HG03025 (cell line): ENCODE measurements around the gene TRIM71.
"Not testable (repeated sequence)": the region's sequence is repeated elsewhere in the genome, so short reads cannot be mapped to it uniquely, and the experiment has no call there.

ENCODE experiments used
- ATAC-seq: cut with Tn5 transposase; IDR thresholded peaks from one replicate; pipeline ENCODE4 v1.9.1; 2021; ENCODE audit warnings: mild to moderate bottlenecking, moderate library complexity; ENCODE audit not compliant: unreplicated experiment, low FRiP score

Gene TRIM71

DNA sequence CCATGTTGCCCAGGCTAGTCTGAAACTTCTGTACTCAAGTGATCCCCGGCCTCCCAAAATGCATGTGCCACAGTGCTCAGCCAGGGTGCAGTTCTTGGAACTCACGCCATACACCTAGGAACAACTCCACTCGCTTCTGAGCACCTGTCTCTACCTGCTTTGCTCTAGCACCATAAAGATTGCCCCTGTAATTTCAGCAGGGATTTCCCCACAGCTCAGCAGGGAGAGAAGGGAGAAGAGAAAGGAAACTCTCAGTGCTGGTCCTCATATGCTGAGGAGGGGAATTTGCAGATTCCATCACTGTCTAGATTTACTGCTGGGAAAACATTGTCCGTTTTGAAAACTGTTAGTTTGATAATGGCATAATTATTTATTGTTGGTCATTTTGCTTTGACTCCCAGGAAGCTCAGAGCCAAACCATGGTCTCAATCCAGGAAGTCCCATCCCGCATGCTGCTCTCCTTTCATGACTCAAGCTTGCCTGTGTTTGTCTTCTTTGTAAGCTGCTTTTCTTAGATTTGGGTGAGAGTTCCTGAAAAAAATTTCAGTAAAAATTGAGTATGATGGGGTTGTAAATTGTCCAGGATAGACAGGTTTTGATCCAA is 24.2 kb downstream of the TRIM71 start:
- no peak for ATAC-seq

DNA sequence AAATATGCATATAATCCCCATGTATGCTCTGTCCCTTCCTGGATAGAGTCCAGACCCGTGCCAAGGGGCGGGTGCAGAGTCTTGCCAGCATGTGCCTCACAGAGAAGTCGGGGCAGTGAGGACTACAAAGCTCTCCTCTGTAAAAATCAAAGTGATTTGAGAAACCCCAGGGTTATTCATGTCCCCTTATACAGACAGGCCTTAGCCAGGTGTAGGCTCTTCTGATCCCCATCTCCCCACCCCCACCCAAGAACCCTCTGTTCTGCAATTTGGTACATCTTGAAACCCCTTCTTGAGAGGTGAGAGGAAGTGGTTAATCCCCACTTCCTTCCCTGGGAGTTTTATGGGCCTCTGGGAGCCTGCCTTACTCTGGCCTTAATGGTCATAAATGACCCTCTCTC is 24.7 kb downstream of the TRIM71 start:
- ATAC-seq: no peak

DNA sequence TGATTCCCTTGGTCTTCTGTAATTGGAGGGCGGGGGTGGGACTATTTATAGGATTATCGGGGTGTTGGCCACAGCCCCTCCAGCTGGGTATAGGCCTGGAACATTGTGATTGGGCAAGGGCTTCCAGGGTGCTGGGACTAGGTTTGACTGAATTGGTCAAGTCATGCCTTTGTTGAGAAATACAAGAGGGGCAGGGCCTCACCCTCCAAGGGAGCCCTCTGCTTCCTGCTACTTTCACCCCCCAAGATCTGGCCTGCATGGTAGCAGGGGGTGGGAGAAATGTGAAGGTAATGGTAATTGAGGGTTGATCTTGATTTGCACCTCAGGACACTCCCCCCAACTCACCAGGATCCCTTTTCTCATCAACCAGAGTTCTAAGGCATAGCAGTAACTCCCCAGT is 25.2 kb downstream of the TRIM71 start:
- no peak for ATAC-seq

DNA sequence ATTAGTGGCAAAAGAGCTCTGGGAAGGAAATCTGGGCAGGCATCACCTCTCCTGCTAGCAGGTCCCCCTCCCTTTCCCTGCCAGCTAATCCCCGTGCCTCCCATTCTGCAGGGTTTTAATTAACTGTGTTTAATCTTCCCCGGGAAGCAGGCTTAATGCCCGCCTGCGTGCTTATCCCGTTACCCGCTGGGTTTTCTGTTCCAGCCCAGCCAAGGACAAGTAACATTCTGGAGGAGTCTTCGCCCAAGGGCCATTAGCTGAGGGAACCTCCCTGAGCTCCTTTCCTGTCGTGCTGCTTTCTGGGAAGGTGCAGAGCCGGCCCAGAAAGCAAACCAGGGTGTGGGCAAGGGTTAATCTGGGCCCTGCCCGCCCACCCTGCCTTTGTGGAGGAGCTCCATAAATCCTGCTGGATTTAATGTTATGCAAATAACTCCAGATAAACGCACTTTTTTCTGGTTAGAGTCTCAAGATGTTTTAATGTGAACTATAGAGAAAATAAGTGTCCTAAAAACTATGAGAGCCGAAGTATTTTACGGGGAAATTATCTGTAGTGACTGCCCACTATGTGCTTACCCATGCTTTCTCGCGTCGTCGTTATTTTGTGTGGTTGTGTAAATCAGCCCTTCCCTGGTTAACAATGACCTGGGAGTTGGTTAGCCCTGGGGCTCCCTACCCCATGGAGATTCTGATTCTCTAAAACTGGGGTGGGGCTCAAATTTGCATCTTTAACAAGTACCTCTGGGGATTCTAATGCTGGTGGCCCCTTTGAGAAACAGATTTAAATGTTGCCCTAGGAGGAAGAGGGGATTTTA is 25.9 kb downstream of the TRIM71 start:
- ATAC-seq: no peak

DNA sequence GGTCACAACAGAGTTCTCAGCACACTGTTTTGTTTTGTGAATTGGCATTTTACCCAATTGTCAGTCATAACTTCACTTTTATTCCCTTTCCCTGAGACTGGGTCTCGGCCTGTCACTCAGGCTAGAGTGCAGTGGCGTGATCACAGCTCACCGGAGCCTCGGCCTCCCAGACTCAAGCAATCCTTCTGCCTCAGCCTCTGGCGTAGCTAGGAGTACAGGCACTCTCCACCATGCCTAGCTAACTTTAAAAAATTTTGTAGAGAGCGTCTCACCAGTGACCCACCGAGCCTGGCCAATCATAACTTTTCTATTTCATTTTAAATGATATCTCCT is 26.5 kb downstream of the TRIM71 start:
- ATAC-seq: no peak

DNA sequence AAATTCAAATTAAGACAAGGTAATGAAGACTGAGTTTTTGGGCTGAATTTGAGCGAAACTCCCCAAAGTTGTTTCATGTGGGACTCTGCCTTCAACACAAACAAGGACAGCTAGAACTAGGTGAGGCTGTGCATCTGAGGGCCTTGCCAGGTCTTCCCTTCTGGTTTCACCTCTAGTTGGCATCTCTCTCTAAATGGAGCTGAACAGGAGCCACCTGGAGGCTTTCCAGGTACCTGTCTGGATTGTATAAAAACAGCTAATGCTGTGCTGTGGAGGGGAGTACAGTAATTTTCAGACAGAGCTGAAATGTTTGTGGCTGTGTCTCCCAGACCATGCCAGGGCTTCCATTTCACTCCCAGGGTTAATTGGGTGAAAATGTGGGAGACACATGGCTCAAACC is 27.1 kb downstream of the TRIM71 start:
- no peak for ATAC-seq

DNA sequence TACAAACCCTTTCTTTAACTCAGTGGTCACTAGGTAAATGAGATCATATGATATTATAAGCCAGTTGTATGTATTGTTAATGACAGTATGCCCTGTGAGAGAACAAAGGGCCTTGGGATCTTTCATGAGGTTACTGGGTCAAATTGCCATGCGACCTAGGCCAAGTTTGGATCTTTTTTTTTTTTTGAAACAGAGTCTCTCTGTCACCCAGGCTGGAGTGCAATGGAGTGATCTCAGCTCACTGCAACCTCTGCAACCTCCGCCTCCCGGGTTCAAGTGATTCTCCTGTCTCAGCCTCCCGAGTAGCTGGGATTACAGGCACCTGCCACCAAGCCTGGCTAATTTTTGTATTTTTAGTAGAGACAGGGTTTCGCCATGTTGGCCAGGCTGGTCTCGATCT is 27.7 kb downstream of the TRIM71 start:
- ATAC-seq: not testable (repeated sequence)

DNA sequence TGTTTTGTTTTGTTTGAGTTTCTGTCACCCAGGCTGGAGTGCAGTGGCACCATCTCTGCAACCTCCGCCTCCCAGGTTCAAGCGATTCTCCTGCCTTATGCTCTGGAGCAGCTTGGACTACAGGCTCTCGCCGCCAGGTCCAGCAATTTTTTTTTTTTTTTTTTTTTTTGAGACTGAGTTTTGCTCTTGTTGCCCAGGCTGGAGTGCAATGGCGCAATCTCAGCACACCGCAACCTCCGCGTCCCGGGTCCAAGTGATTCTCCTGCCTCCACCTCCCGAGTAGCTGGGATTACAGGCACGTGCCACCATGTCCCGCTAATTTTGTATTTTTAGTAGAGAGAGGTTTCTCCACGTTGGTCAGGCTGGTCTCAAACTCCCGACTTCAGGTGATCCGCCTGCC is 29.2 kb downstream of the TRIM71 start:
- ATAC-seq: not testable (repeated sequence)

DNA sequence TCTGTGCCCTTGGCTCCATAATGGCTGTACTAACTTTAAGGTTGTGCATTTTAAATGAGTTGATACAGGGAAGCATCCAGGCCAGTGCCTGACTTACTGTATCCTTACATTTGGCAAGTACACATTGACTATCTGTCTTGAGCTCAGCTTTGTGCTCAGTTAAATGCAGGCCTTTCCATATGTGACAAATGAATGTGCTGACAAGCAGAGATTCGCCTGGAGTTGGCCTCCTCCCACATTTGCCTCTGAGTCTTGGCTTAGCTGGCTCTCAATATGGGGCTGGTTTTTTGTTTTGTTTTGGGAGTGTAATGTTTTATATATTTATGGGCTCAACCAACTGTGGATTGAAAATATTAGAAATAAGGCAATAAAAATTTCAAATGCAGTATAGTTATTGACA is 29.7 kb downstream of the TRIM71 start:
- no peak for ATAC-seq

DNA sequence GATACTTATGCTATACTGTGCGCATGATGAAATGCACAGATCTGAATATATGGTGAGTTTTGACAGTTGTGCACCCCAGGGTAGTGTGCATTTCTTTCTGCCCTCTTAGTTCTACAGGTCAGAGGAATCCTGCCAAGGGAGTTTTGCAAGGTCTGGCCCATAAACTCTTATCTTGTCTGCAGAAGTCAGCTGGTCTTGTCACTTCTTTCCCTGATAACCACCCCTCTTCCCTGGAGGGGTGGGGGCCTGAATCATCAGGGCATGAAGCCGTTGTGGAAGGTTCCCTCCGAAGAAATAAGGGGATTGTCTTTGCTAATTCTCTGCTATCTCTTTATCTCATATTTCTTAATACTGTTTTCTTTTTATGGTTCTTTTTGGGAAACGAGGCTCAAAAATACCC is 30.4 kb downstream of the TRIM71 start:
- ATAC-seq: no peak

DNA sequence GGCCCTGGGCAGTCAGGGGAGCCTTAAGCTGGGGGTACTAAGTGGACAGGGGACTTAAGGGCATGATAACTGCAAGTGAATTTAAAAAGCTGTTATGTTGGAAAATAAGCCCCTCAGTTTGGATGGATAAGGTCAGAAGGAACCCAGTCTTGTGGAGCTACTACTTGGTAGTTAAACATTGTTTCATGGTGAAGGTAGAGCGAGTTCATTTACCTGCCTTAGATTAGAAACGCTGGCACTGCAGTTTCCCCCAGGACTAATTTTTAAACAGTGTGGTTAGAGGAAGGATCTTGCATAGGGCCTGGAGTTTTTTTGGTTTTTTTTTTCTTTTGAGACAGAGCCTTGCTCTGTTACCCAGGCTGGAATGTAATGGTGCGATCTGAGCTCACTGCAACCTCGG is 31.2 kb downstream of the TRIM71 start:
- ATAC-seq: no peak

DNA sequence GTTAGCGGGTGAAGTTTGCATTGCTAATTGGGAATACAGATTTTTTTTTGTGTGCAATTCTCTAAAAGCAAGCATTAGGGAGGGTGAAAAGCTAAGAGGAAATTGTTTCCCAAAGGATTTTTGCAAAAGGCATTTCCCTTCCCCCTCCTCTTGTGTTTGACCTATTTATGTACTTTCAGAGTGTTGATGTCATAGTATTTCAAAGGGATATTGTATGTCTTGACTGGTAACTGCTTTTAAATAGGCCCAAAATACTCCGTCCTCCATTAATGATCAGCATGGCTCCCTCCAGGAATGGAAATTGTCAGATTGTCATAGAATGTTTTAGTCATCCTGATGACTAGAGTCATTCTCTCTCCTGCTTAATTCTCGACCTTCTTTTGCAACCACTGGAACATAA is 32.4 kb downstream of the TRIM71 start:
- ATAC-seq: no peak

DNA sequence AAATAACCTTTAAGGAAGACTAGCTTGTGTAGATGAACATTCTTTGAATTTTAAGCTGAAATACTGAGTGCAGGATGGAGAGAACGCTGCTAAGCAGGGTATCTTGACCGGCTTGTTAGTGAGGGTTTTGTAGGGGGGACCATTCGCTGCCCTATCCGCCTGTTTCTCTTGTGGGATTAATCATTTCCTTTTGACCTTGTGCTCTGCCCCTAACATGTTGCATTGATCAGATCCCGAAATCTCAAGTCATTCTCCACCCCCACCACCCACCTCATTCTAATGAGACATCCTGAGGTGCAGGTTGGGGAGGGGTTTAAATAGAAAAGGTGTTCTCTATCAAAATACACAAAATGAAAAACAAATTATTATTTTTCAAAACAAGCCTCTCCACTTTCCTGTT is 32.8 kb downstream of the TRIM71 start:
- ATAC-seq: no peak

DNA sequence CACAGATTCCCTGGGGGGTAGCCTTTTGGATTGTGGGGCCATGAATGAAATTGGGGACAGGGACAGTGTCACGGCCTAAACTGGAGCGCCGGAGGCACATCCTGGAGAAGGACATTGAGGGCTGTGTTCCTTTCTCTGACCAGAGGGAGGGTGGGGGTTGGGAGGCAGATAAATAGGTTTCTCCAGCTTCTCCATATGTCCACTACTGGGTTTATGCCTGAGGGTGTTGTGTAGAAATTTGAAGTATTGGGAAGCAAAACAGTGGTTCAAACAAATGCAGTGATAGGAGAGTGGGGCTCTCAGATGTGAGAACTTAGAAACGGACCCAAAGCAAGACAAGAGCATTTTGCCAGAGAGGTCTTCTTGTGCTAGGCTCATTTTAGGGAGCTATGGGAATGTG is 34.3 kb downstream of the TRIM71 start:
- ATAC-seq: no peak

DNA sequence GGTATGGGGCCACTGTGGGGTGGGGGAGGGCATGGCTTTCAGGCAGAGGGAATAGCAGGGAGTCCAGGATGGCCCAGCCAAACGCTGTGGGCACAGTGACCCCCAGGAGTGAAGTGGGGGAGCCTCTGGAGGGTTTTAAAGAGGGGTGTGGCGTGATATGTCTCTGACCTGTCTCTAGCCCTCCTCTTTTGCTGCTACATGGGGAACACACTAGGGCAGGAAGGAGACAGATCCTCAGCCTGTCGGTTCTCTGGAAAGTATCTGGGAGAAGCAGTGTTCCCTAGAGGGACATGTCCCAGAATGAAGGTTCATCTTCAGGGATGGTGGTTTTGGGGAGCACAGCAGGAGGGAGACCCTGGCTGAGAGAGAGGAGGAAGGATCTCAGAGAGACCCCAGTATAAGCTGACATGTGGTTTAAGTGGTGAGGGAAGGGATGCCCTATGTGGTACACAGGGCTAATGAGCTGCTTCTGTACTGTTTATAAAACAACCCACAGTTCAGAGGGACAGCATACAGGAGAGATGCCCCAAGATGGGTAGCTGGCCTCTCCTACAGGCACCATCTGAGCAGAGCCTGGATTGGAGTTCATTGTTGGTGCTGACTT is 37.7 kb downstream of the TRIM71 start:
- no peak for ATAC-seq

DNA sequence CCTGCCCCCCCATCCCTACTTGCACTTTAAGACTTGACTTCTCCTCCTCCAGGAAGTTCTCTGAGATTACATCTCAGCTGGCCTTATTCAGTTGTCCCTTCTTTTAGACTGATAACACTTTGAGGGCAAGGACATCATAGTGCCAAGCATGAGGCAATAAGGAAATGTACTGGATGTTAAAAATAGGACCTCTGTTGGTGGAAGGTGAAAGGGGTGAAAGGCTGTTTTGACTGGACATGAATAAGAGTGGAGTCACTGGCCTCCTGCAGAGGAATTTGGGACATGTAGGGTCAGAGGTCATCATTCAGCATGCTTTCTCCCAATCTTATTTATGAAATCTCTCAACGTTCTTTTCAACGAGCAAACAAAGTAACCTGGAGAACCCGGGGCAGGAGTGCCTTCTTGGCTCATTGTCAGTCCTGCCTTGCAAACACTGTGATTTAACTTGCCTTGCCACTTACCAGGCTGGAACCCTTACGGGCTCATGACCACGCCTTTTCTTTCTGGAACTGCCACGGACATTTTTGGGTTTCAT is 38.6 kb downstream of the TRIM71 start:
- ATAC-seq: no peak

DNA sequence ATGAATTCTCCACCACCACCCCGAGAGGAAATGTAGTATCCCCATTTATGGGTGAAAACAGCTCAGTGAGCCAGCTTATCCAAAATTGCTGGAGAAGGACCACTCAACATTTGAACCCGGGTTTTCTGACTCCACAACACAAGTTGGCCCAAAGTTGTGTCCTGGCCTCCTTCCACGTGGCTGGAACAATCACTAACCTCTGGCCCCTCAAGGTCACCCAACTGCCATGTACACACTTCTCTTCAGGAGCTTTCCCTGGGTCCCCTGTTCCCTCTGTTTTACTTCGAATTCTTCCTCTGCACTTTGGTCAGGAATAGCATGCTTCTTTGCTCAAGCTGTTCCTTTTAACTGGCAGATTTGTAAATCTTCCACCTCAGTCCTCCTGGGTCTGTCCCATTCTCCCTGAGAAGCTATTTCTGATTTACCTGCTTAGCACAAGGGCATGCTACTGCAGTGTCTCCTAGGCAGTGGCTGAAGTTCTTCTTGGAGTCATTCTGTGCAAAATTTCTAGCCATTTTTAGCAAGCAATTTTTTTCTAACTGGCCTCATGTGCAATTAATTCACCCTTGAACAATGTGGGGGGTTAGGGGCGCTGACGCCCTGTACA is 39.2 kb downstream of the TRIM71 start:
- no peak for ATAC-seq

DNA sequence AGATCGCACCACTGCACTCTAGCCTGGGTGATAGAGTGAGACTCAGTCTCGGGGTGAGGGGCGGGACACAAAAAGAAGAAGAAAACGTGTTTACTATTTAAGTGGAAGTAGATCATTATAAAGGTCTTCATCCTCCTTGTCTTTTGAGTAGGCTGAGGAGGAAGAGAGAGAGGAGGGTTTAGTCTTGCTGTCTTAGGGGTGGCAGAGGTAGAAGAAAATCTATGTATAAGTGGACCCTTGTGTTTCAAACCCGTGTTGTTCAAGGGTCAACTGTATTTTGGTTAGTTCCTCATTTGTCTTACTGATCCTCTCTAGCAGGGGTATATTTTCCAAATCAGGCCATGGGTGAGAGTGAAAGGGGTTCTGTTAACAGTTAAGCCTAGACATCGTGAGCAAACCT is 40.1 kb downstream of the TRIM71 start:
- ATAC-seq: no peak

DNA sequence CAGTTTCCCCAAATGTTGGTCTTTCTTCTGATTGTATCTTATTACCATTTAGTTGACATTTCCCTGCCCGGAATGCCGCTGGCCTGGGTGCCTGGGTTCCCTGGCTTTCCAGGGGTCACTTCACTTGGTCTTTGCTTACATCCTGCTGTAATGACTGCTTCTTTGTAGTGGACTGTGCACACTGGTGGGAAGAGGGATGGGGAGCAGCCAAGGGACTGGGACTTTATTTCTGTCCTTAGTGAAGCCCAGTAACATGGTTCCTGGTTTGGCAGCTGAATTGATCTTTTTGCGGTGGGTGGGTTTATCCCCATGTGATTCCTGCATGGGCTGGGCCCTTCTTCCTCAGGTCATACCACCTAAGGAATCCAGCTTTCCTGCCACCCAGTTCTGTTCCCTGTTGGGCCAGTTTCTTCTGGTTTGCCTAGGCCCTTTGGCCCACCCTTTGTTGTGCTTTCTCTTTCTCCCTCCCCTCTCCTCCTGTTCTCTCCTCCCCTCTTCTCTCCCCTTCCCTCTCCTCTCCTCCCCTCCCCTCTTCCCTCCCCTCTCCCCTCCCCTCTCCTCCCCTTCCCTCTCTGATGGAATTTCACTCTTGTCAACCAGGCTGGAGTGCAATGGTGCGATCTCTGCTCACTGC is 41.9 kb downstream of the TRIM71 start:
- ATAC-seq: no peak

DNA sequence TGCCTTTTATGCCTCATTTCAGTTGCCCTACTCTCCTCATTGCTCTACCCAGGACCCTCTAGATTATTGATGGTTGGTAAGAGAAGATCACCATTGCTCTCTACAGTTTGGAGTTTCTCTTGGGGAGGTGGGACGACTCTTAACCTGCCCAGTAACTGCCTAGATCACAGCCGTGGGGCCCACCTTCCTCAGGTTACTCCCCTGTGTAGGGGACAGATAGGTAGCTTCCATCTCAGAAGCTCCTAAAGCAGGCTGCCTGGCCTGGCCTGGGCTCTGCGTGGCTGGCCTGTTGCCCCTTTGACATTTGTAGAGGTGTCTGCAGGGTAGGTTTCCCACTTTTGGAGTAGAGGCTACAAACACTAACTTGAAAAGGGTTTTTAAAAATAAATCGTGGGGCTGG is 42.7 kb downstream of the TRIM71 start:
- ATAC-seq: no peak

DNA sequence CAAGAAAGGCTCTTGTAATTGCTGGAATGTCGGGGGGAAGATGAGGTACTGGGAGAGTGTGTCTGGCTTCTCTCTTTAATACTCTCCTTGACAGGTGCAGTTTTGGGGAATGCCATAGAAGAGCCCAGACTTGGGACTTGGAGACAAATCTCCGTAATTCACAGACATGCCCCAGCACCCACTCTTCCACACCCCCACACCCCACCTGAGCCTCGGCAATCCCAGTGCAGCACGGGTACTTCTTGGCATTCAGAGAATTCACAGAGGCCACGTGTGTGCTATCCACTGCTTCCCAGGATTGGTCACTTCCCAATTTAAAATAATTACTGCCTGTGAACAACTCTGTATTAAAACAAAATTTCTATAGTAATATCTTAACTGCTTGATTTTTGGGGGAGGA is 43.9 kb downstream of the TRIM71 start:
- ATAC-seq: no peak
